Keratinocyte (primary cell): Measurements from ENCODE around the gene PLPPR1. TPM values are rescaled to one million over a fixed set of nuclear protein-coding genes. Genes with fewer than 3 reads are reported as not detected.

Experiments
- DNase-seq: peaks from one replicate; pipeline ENCODE4 v3.0.0-alpha.2; 2011; ENCODE audit warnings: low read depth, missing footprints, low spot score
- FAIRE-seq: peaks from 2 replicates; lab custom pipeline; 2011; peaks lifted over from hg19 to GRCh38; lab: Jason Lieb, UNC
- H2AFZ ChIP-seq: 2 replicates; pipeline ENCODE4 v1.6.0; 2012; ENCODE audit warnings: low read length, control low read depth, inconsistent platforms; ENCODE audit not compliant: control insufficient read depth
- H3K27ac ChIP-seq: 2 replicates; pipeline ENCODE4 v1.5.1; 2011; ENCODE audit warnings: low read length; ENCODE audit not compliant: control insufficient read depth, insufficient read depth
- H3K27me3 ChIP-seq: 3 replicates; pipeline ENCODE4 v1.6.0; 2011; ENCODE audit warnings: low read length; ENCODE audit not compliant: control insufficient read depth, insufficient read depth; ENCODE audit errors: extremely low read depth
- H3K36me3 ChIP-seq, 2 experiments: 2 replicates in 1 of 2; 3 replicates in 1 of 2; pipeline ENCODE4 v1.5.1; 2011; ENCODE audit warnings: low read length in 2 of 2, mild to moderate bottlenecking in 1 of 2; ENCODE audit not compliant: control insufficient read depth in 2 of 2, insufficient read depth in 2 of 2; ENCODE audit errors: extremely low read depth in 1 of 2
- H3K4me1 ChIP-seq: 3 replicates; pipeline ENCODE4 v1.5.1; 2011; ENCODE audit warnings: low read length; ENCODE audit not compliant: control insufficient read depth, insufficient read depth; ENCODE audit errors: extremely low read depth
- H3K4me2 ChIP-seq: 3 replicates; pipeline ENCODE4 v1.6.0; 2011; ENCODE audit warnings: low read depth, low read length; ENCODE audit not compliant: control insufficient read depth, insufficient read depth; ENCODE audit errors: extremely low read depth
- H3K4me3 ChIP-seq, 3 experiments: fragments of 200-600 bp in 1 of 3; sonication (generic) in 1 of 3; 2 replicates in 2 of 3; 3 replicates in 1 of 3; pipeline ENCODE4 v1.5.1; 2011 to 2016; ENCODE audit warnings: low read length in 3 of 3, mild to moderate bottlenecking in 3 of 3, control low read depth in 2 of 3, inconsistent platforms in 1 of 3, low read depth in 1 of 3, mixed read lengths in 1 of 3, mixed run types in 1 of 3, moderate library complexity in 1 of 3; ENCODE audit not compliant: control insufficient read depth in 2 of 3, insufficient read depth in 2 of 3; ENCODE audit errors: extremely low read depth in 1 of 3
- H3K79me2 ChIP-seq: 2 replicates; pipeline ENCODE4 v1.6.0; 2012; ENCODE audit warnings: low read length; ENCODE audit not compliant: control insufficient read depth, insufficient read depth
- H3K9ac ChIP-seq: 3 replicates; pipeline ENCODE4 v1.6.0; 2011; ENCODE audit warnings: low read length; ENCODE audit not compliant: control insufficient read depth, insufficient read depth; ENCODE audit errors: extremely low read depth
- H3K9me1 ChIP-seq: 3 replicates; pipeline ENCODE4 v1.6.0; 2011; ENCODE audit warnings: low read length; ENCODE audit not compliant: control insufficient read depth, insufficient read depth; ENCODE audit errors: extremely low read depth
- H3K9me3 ChIP-seq: 2 replicates; pipeline ENCODE4 v1.5.1; 2012; ENCODE audit warnings: low read depth, low read length; ENCODE audit not compliant: control insufficient read depth
- H4K20me1 ChIP-seq: 3 replicates; pipeline ENCODE4 v1.6.0; 2011; ENCODE audit warnings: low read length; ENCODE audit not compliant: control insufficient read depth, insufficient read depth; ENCODE audit errors: extremely low read depth
- EZH2 ChIP-seq: IDR thresholded peaks from one replicate; pipeline ENCODE4 v1.6.1; 2012; ENCODE audit warnings: inconsistent platforms, mild to moderate bottlenecking, low read length, moderate library complexity
- dilution Hi-C: fragments of 300-500 bp; cut with MboI; formaldehyde crosslinking; loops from one replicate; pipeline ENCODE4 v1.7.0; 2020; ENCODE audit warnings: low sequenced_read_pairs; ENCODE audit not compliant: extremely low pct_ligation_motif_present
- polyA plus RNA-seq, 5 experiments: library from polyadenylated mRNA; depleted of rRNA in 3 of 5; stranded (reverse) in 3 of 5; stranded (forward) in 1 of 5; unstranded in 1 of 5; fragments of >200 nt; gene quantifications; 1 replicate in 1 of 5; 2 replicates in 3 of 5; 3 replicates in 1 of 5; pipeline versions ENCODE4 v1.2.1 to v1.2.3, GENCODE V29; 2011 to 2012; ENCODE audit warnings: missing spikeins in 2 of 5, low read depth in 1 of 5, low replicate concordance in 1 of 5
- TF ChIP-seq, protein P1 (sequence below), 3 experiments: IDR thresholded peaks in 1 of 3; conservative IDR thresholded peaks in 1 of 3; optimal IDR thresholded peaks in 1 of 3; 2 replicates in 2 of 3; 3 replicates in 1 of 3; pipeline versions ENCODE3 to v1.5.1; 2011; ENCODE audit warnings: low read length in 3 of 3, mild to moderate bottlenecking in 3 of 3, moderate library complexity in 2 of 3, control low read depth in 1 of 3, inconsistent platforms in 1 of 3; ENCODE audit not compliant: insufficient read depth in 2 of 3; ENCODE audit errors: extremely low read depth in 1 of 3

PLPPR1 gene
- polyA plus RNA-seq, 1 donor (not counting 4 experiments of a cell fraction or from before 2014, with no cell fraction given) = not detected

- FAIRE-seq = no peak
- Histone ChIP-seq H3K27ac (no peak overlapping the region), H3K4me3 (no peak overlapping the region), H3K4me1 (no peaks in the 10 kb centered on the region), H3K9me1 (no peaks in the 10 kb centered on the region), H3K4me2 (no peak overlapping the region), H3K79me2 (no peaks in the 10 kb centered on the region), H3K9me3 (no peaks in the 10 kb centered on the region), H3K9ac (no peak overlapping the region), H3K27me3 (no peaks in the 10 kb centered on the region), H4K20me1 (no peaks in the 10 kb centered on the region), H2AFZ (no peak overlapping the region), H3K36me3 (no peaks in the 10 kb centered on the region)
- dilution Hi-C loops = no loop called here
- DNase-seq = no peak
- no peak for TF ChIP-seq EZH2
- TF ChIP-seq, protein P1, sequence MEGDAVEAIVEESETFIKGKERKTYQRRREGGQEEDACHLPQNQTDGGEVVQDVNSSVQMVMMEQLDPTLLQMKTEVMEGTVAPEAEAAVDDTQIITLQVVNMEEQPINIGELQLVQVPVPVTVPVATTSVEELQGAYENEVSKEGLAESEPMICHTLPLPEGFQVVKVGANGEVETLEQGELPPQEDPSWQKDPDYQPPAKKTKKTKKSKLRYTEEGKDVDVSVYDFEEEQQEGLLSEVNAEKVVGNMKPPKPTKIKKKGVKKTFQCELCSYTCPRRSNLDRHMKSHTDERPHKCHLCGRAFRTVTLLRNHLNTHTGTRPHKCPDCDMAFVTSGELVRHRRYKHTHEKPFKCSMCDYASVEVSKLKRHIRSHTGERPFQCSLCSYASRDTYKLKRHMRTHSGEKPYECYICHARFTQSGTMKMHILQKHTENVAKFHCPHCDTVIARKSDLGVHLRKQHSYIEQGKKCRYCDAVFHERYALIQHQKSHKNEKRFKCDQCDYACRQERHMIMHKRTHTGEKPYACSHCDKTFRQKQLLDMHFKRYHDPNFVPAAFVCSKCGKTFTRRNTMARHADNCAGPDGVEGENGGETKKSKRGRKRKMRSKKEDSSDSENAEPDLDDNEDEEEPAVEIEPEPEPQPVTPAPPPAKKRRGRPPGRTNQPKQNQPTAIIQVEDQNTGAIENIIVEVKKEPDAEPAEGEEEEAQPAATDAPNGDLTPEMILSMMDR (optimal IDR thresholded peaks at IDR 0.05 in 1 of 3, IDR thresholded peaks at IDR 0.05 in 1 of 3, conservative IDR thresholded peaks at IDR 0.05 in 1 of 3; ENCODE audit: extremely low read depth in 1 of 3, insufficient read depth in 2 of 3, low read length in 3 of 3) = no peak
These were observed 40.2 kb downstream of the PLPPR1 start for GRCh38 chr9:101068696-101069095.

DNA sequence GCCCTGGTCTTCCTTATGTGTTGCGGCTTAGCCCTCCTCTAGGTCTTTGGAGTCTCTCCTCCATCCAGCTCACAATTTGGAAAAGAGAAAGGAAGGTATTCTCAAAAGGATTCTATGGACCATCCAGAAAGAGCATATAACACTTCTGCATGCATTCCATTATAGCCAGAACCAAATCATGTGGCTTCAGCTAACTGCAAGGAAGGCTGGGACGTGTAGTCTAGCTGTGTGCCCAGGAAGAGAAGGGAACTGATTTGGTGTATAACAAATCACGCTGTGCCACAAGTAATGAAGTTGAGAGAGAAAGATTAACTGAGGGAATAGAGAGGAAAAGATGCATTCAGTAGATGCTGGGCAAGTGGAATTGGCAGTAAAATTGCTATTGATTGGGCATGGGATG is 43.7 kb downstream of the PLPPR1 start:
- dilution Hi-C loops = no loop called here

More for the DNA sequence above, 43.7 kb downstream of the PLPPR1 start:
- no peaks in the 10 kb centered on the region for H3K9me1 ChIP-seq
- no peaks in the 10 kb centered on the region for H3K27me3 ChIP-seq
- no peaks in the 10 kb centered on the region for H3K4me1 ChIP-seq
- no peak overlapping the region for H3K27ac ChIP-seq
- FAIRE-seq (no peak), DNase-seq (no peak)
- H3K36me3 ChIP-seq = no peaks in the 10 kb centered on the region
- H2AFZ ChIP-seq = no peak overlapping the region
- TF ChIP-seq, protein P1 (optimal IDR thresholded peaks at IDR 0.05 in 1 of 3, IDR thresholded peaks at IDR 0.05 in 1 of 3, conservative IDR thresholded peaks at IDR 0.05 in 1 of 3; ENCODE audit: extremely low read depth in 1 of 3, insufficient read depth in 2 of 3, low read length in 3 of 3) = no peak
- TF ChIP-seq EZH2 = no peak
- H3K4me2 ChIP-seq = no peak overlapping the region
- H3K4me3 ChIP-seq = no peak overlapping the region
- no peaks in the 10 kb centered on the region for H4K20me1 ChIP-seq
- no peaks in the 10 kb centered on the region for H3K9me3 ChIP-seq
- no peak overlapping the region for H3K9ac ChIP-seq
- no peaks in the 10 kb centered on the region for H3K79me2 ChIP-seq
